Measurements from ENCODE around the gene PTPRD.

The PTPRD gene

GRCh38 chr9:8647824-8648223 lies 1965.0 kb downstream of the PTPRD start:
- no peak for DNase-seq (ENCODE audit: low read depth in 2 of 2)

GRCh38 chr9:8644571-8644970 lies 1968.2 kb downstream of the PTPRD start:
- DNase-seq (ENCODE audit: low read depth in 2 of 2) = no peak

GRCh38 chr9:8643896-8644295 lies 1968.9 kb downstream of the PTPRD start:
- DNase-seq (ENCODE audit: low read depth in 2 of 2) = no peak

GRCh38 chr9:8643464-8643863 lies 1969.3 kb downstream of the PTPRD start:
- no peak for DNase-seq (ENCODE audit: low read depth in 2 of 2)

GRCh38 chr9:8640761-8641160 lies 1972.0 kb downstream of the PTPRD start:
- DNase-seq (ENCODE audit: low read depth in 2 of 2) = no peak

- DNase-seq (ENCODE audit: low read depth in 2 of 2) = no peak
Observed at GRCh38 chr9:8637626-8638025, 1975.2 kb downstream of the PTPRD start.

- no peak for DNase-seq (ENCODE audit: low read depth in 2 of 2)
Observed at GRCh38 chr9:8633784-8634183, 1979.0 kb downstream of the PTPRD start.

GRCh38 chr9:8632493-8632892 lies 1980.3 kb downstream of the PTPRD start:
- no peak for DNase-seq (ENCODE audit: low read depth in 2 of 2)

GRCh38 chr9:8628791-8629190 lies 1984.0 kb downstream of the PTPRD start:
- DNase-seq (ENCODE audit: low read depth in 2 of 2) = no peak

- DNase-seq (ENCODE audit: low read depth in 2 of 2) = no peak
Observed at GRCh38 chr9:8627976-8628679, 1984.7 kb downstream of the PTPRD start.

GRCh38 chr9:8622871-8623270 lies 1989.9 kb downstream of the PTPRD start:
- no peak for DNase-seq (ENCODE audit: low read depth in 2 of 2)

- no peak for DNase-seq (ENCODE audit: low read depth in 2 of 2)
Observed at GRCh38 chr9:8622222-8622802, 1990.5 kb downstream of the PTPRD start.

GRCh38 chr9:8621416-8621815 lies 1991.4 kb downstream of the PTPRD start:
- no peak for DNase-seq (ENCODE audit: low read depth in 2 of 2)

- no peak for DNase-seq (ENCODE audit: low read depth in 2 of 2)
Observed at GRCh38 chr9:8616414-8616813, 1996.4 kb downstream of the PTPRD start.

GRCh38 chr9:8614926-8615440 lies 1997.8 kb downstream of the PTPRD start:
- DNase-seq (ENCODE audit: low read depth in 2 of 2) = no peak

- DNase-seq (ENCODE audit: low read depth in 2 of 2) = no peak
Observed at GRCh38 chr9:8613346-8613825, 1999.4 kb downstream of the PTPRD start.

- no peak for DNase-seq (ENCODE audit: low read depth in 2 of 2)
Observed at GRCh38 chr9:8611153-8611552, 2001.6 kb downstream of the PTPRD start.

- no peak for DNase-seq (ENCODE audit: low read depth in 2 of 2)
Observed at GRCh38 chr9:8610256-8610655, 2002.5 kb downstream of the PTPRD start.

GRCh38 chr9:8605096-8605495 lies 2007.7 kb downstream of the PTPRD start:
- no peak for DNase-seq (ENCODE audit: low read depth in 2 of 2)

GRCh38 chr9:8604201-8604600 lies 2008.6 kb downstream of the PTPRD start:
- DNase-seq (ENCODE audit: low read depth in 2 of 2) = no peak

GRCh38 chr9:8600914-8601680 lies 2011.7 kb downstream of the PTPRD start:
- DNase-seq (ENCODE audit: low read depth in 2 of 2) = no peak

GRCh38 chr9:8599937-8600336 lies 2012.9 kb downstream of the PTPRD start:
- no peak for DNase-seq (ENCODE audit: low read depth in 2 of 2)

- no peak for DNase-seq (ENCODE audit: low read depth in 2 of 2)
Observed at GRCh38 chr9:8589476-8589875, 2023.3 kb downstream of the PTPRD start.

Measured in activated CD8-positive, alpha-beta memory T cell treated with anti-CD3 and anti-CD28 coated beads for 4 hours (primary cell).